ENCODE results near the gene TMEM174. TPM values are rescaled to one million over a fixed set of nuclear protein-coding genes. Genes with fewer than 3 reads are reported as not detected.
"Not testable (repeated sequence)": the region's sequence is repeated elsewhere in the genome, so short reads cannot be mapped to it uniquely, and the experiment has no call there.

The TMEM174 gene
- total and polyA plus RNA-seq, 2 donors from 2014 or later = 1.1 to 59.0 TPM

GRCh38 chr5:73215891-73216610, 43.1 kb downstream of the TMEM174 start:
- Histone ChIP-seq H3K36me3 (ENCODE audit: control insufficient read depth in 2 of 3, insufficient read depth in 3 of 3, low read length in 3 of 3) (no peaks in the 10 kb centered on the region), H3K27ac (ENCODE audit: low read depth in 2 of 2, low read length in 2 of 2) (no peak overlapping the region), H3K4me1 (ENCODE audit: control insufficient read depth in 2 of 3, insufficient read depth in 2 of 3, low read depth in 1 of 3, low read length in 3 of 3) (peaks cover 0 to 3% (median 0%) of the 10 kb centered on the region in 3 donors), H3K4me3 (ENCODE audit: low read length in 3 of 3) (peak overlapping the region; percentile 32 to 58 (median 34)), H3K27me3 (ENCODE audit: control insufficient read depth, insufficient read depth, low read length) (no peaks in the 10 kb centered on the region), H3K9me3 (ENCODE audit: control insufficient read depth in 2 of 3, insufficient read depth in 1 of 3, low read length in 3 of 3) (no peaks in the 10 kb centered on the region), H3K9ac (ENCODE audit: low read length in 3 of 3) (peak overlapping the region in 1 of 3 donors; percentile 41)
- FAIRE-seq (no peak), DNase-seq (peak; percentile 88 to 94 (median 91))
- intact Hi-C loops (cut with DNase I) = loop anchor here (10.0 kb wide), 1 partner anchor 229 kb away; the partner anchor contains the start of gene FOXD1
- TF ChIP-seq, protein P1, sequence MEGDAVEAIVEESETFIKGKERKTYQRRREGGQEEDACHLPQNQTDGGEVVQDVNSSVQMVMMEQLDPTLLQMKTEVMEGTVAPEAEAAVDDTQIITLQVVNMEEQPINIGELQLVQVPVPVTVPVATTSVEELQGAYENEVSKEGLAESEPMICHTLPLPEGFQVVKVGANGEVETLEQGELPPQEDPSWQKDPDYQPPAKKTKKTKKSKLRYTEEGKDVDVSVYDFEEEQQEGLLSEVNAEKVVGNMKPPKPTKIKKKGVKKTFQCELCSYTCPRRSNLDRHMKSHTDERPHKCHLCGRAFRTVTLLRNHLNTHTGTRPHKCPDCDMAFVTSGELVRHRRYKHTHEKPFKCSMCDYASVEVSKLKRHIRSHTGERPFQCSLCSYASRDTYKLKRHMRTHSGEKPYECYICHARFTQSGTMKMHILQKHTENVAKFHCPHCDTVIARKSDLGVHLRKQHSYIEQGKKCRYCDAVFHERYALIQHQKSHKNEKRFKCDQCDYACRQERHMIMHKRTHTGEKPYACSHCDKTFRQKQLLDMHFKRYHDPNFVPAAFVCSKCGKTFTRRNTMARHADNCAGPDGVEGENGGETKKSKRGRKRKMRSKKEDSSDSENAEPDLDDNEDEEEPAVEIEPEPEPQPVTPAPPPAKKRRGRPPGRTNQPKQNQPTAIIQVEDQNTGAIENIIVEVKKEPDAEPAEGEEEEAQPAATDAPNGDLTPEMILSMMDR (IDR thresholded peaks at IDR 0.05; ENCODE audit: borderline replicate concordance, extremely low read depth, insufficient read depth) = peak; percentile 83

- intact Hi-C loops (cut with DNase I) = loop anchor here (10.0 kb wide), 1 partner anchor 226 kb away; the partner anchor contains the start of gene FOXD1
- H3K27me3 ChIP-seq (ENCODE audit: control insufficient read depth, insufficient read depth, low read length) = no peaks in the 10 kb centered on the region
- DNase-seq = peak in 2 of 5 donors; percentile 61 to 73
Measured at GRCh38 chr5:73218552-73219171, 45.7 kb downstream of the TMEM174 start.

DNA sequence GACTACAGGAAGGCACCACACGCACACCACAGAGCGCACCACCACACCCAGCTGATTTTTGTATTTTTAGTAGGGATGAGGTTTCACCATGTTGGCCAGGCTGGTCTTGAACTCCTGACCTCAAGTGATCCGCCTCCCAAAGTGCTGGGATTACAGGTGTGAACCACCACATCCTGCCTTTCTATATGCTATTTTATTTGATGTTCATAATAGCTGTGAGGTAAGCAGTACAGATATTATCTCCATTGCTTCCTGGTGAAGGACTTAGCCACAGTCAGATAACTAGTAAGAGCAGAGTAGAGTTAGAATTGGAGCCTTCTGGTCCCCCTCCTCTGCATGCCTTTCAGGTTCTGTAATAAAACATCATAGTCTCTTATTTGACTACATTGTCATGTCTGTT, 46.3 kb downstream of the TMEM174 start:
- H3K27me3 ChIP-seq (ENCODE audit: control insufficient read depth, insufficient read depth, low read length) = not testable (repeated sequence)

More at GRCh38 chr5:73218552-73219171, 45.7 kb downstream of the TMEM174 start:
- TF ChIP-seq, protein P1 (IDR thresholded peaks at IDR 0.05; ENCODE audit: borderline replicate concordance, extremely low read depth, insufficient read depth) = peak; percentile 19
- H3K27ac ChIP-seq (ENCODE audit: low read depth in 2 of 2, low read length in 2 of 2) = no peak overlapping the region
- H3K4me1 ChIP-seq (ENCODE audit: control insufficient read depth in 2 of 3, insufficient read depth in 2 of 3, low read depth in 1 of 3, low read length in 3 of 3) = peaks cover 0 to 3% (median 0%) of the 10 kb centered on the region in 3 donors
- H3K9ac ChIP-seq (ENCODE audit: low read length in 3 of 3) = no peak overlapping the region
- H3K9me3 ChIP-seq (ENCODE audit: control insufficient read depth in 2 of 3, insufficient read depth in 1 of 3, low read length in 3 of 3) = no peaks in the 10 kb centered on the region
- H3K4me3 ChIP-seq (ENCODE audit: low read length in 3 of 3) = no peak overlapping the region
- FAIRE-seq = no peak
- no peaks in the 10 kb centered on the region for H3K36me3 ChIP-seq (ENCODE audit: control insufficient read depth in 2 of 3, insufficient read depth in 3 of 3, low read length in 3 of 3)

GRCh38 chr5:73221161-73221560, 48.2 kb downstream of the TMEM174 start:
- Histone ChIP-seq H3K27ac (ENCODE audit: low read depth in 2 of 2, low read length in 2 of 2) (no peak overlapping the region), H3K36me3 (ENCODE audit: control insufficient read depth in 2 of 3, insufficient read depth in 3 of 3, low read length in 3 of 3) (no peaks in the 10 kb centered on the region), H3K9me3 (ENCODE audit: control insufficient read depth in 2 of 3, insufficient read depth in 1 of 3, low read length in 3 of 3) (no peaks in the 10 kb centered on the region), H3K4me1 (ENCODE audit: control insufficient read depth in 2 of 3, insufficient read depth in 2 of 3, low read depth in 1 of 3, low read length in 3 of 3) (no peaks in the 10 kb centered on the region), H3K9ac (ENCODE audit: low read length in 3 of 3) (no peak overlapping the region), H3K27me3 (ENCODE audit: control insufficient read depth, insufficient read depth, low read length) (no peaks in the 10 kb centered on the region), H3K4me3 (ENCODE audit: low read length in 3 of 3) (no peak overlapping the region)
- TF ChIP-seq, protein P1 (IDR thresholded peaks at IDR 0.05; ENCODE audit: borderline replicate concordance, extremely low read depth, insufficient read depth) = no peak
- DNase-seq = no peak
- intact Hi-C loops (cut with DNase I) = no loop called here
- no peak for FAIRE-seq

More for the DNA sequence above, 46.3 kb downstream of the TMEM174 start:
- not testable (repeated sequence) for H3K9me3 ChIP-seq (ENCODE audit: control insufficient read depth in 2 of 3, insufficient read depth in 1 of 3, low read length in 3 of 3); DNase-seq; FAIRE-seq; H3K4me1 ChIP-seq (ENCODE audit: control insufficient read depth in 2 of 3, insufficient read depth in 2 of 3, low read depth in 1 of 3, low read length in 3 of 3); H3K9ac ChIP-seq (ENCODE audit: low read length in 3 of 3); H3K36me3 ChIP-seq (ENCODE audit: control insufficient read depth in 2 of 3, insufficient read depth in 3 of 3, low read length in 3 of 3); H3K4me3 ChIP-seq (ENCODE audit: low read length in 3 of 3); H3K27ac ChIP-seq (ENCODE audit: low read depth in 2 of 2, low read length in 2 of 2)
- intact Hi-C loops (cut with DNase I) = loop anchor here (10.0 kb wide), 1 partner anchor 225 kb away; the partner anchor contains the start of gene FOXD1

All from kidney (tissue), 14 donors.